Measurements from ENCODE around the gene ZNF845. TPM values are rescaled to one million over a fixed set of nuclear protein-coding genes. Genes with fewer than 3 reads are reported as not detected.
"Not testable (repeated sequence)": the region's sequence is repeated elsewhere in the genome, so short reads cannot be mapped to it uniquely, and the experiment has no call there.

ZNF845 gene
- total and polyA plus RNA-seq, 2 donors from 2014 or later = 1.9 to 9.2 TPM

- Histone ChIP-seq H3K9ac (ENCODE audit: low read length in 3 of 3) (no peak overlapping the region), H3K27ac (ENCODE audit: low read depth in 2 of 2, low read length in 2 of 2) (no peak overlapping the region), H3K4me1 (ENCODE audit: control insufficient read depth in 2 of 3, insufficient read depth in 2 of 3, low read depth in 1 of 3, low read length in 3 of 3) (no peaks in the 10 kb centered on the region), H3K27me3 (ENCODE audit: control insufficient read depth, insufficient read depth, low read length) (no peaks in the 10 kb centered on the region), H3K9me3 (ENCODE audit: control insufficient read depth in 2 of 3, insufficient read depth in 1 of 3, low read length in 3 of 3) (peaks cover 6 to 60% (median 44%) of the 10 kb centered on the region in 3 donors), H3K36me3 (ENCODE audit: control insufficient read depth in 2 of 3, insufficient read depth in 3 of 3, low read length in 3 of 3) (peaks cover 11 to 21% (median 18%) of the 10 kb centered on the region in 3 donors), H3K4me3 (ENCODE audit: low read length in 3 of 3) (no peak overlapping the region)
- intact Hi-C loops (cut with DNase I) = no loop called here
- no peak for TF ChIP-seq CTCF (IDR thresholded peaks at IDR 0.05; ENCODE audit: borderline replicate concordance, extremely low read depth, insufficient read depth)
- no peak for DNase-seq
- FAIRE-seq = no peak
Measured at GRCh38 chr19:53355739-53356138, 22.2 kb downstream of the ZNF845 start.

- Histone ChIP-seq H3K4me1 (ENCODE audit: control insufficient read depth in 2 of 3, insufficient read depth in 2 of 3, low read depth in 1 of 3, low read length in 3 of 3) (no peaks in the 10 kb centered on the region), H3K9ac (ENCODE audit: low read length in 3 of 3) (no peak overlapping the region), H3K4me3 (ENCODE audit: low read length in 3 of 3) (no peak overlapping the region), H3K27ac (ENCODE audit: low read depth in 2 of 2, low read length in 2 of 2) (no peak overlapping the region), H3K36me3 (ENCODE audit: control insufficient read depth in 2 of 3, insufficient read depth in 3 of 3, low read length in 3 of 3) (peaks cover 0 to 2% (median under 1%) of the 10 kb centered on the region in 3 donors), H3K9me3 (ENCODE audit: control insufficient read depth in 2 of 3, insufficient read depth in 1 of 3, low read length in 3 of 3) (peaks cover 0 to 37% (median 25%) of the 10 kb centered on the region in 3 donors), H3K27me3 (ENCODE audit: control insufficient read depth, insufficient read depth, low read length) (no peaks in the 10 kb centered on the region)
- FAIRE-seq (no peak), DNase-seq (no peak)
- no peak for TF ChIP-seq CTCF (IDR thresholded peaks at IDR 0.05; ENCODE audit: borderline replicate concordance, extremely low read depth, insufficient read depth)
- intact Hi-C loops (cut with DNase I) = no loop called here
Measured at GRCh38 chr19:53357821-53358581, 24.5 kb downstream of the ZNF845 start.

- H3K4me1 ChIP-seq (ENCODE audit: control insufficient read depth in 2 of 3, insufficient read depth in 2 of 3, low read depth in 1 of 3, low read length in 3 of 3); DNase-seq; H3K27ac ChIP-seq (ENCODE audit: low read depth in 2 of 2, low read length in 2 of 2); FAIRE-seq; H3K4me3 ChIP-seq (ENCODE audit: low read length in 3 of 3); H3K9ac ChIP-seq (ENCODE audit: low read length in 3 of 3); H3K36me3 ChIP-seq (ENCODE audit: control insufficient read depth in 2 of 3, insufficient read depth in 3 of 3, low read length in 3 of 3); H3K27me3 ChIP-seq (ENCODE audit: control insufficient read depth, insufficient read depth, low read length); intact Hi-C loops (cut with DNase I): not testable (repeated sequence)
- H3K9me3 ChIP-seq (ENCODE audit: control insufficient read depth in 2 of 3, insufficient read depth in 1 of 3, low read length in 3 of 3) = peaks cover 0 to 20% (median 10%) of the 10 kb centered on the region in 3 donors
Measured at GRCh38 chr19:53360056-53360455, 26.5 kb downstream of the ZNF845 start.

- intact Hi-C loops (cut with DNase I) = no loop called here
- H3K27ac ChIP-seq (ENCODE audit: low read depth in 2 of 2, low read length in 2 of 2) = peak within 1 kb of the TSS; percentile 26 to 63
- peak within 1 kb of the TSS; percentile 75 to 89 (median 85) for H3K4me3 ChIP-seq (ENCODE audit: low read length in 3 of 3)
- DNase-seq (peak; percentile 86 to 97 (median 94)), FAIRE-seq (no peak)
- H3K36me3 ChIP-seq (ENCODE audit: control insufficient read depth in 2 of 3, insufficient read depth in 3 of 3, low read length in 3 of 3) = no peaks in the 10 kb centered on the region
- peaks cover 0 to 3% (median 0%) of the 10 kb centered on the region in 3 donors for H3K9me3 ChIP-seq (ENCODE audit: control insufficient read depth in 2 of 3, insufficient read depth in 1 of 3, low read length in 3 of 3)
- peaks cover 0 to 3% (median 0%) of the 10 kb centered on the region in 3 donors for H3K4me1 ChIP-seq (ENCODE audit: control insufficient read depth in 2 of 3, insufficient read depth in 2 of 3, low read depth in 1 of 3, low read length in 3 of 3)
- H3K27me3 ChIP-seq (ENCODE audit: control insufficient read depth, insufficient read depth, low read length) = no peaks in the 10 kb centered on the region
- peak; percentile 1 for TF ChIP-seq CTCF (IDR thresholded peaks at IDR 0.05; ENCODE audit: borderline replicate concordance, extremely low read depth, insufficient read depth)
- H3K9ac ChIP-seq (ENCODE audit: low read length in 3 of 3) = peak within 1 kb of the TSS; percentile 12 to 78 (median 70)
Measured at GRCh38 chr19:53365134-53365898, 31.8 kb downstream of the ZNF845 start, which contains the start of gene ZNF525. Gene ZNF525 (plus strand): TSS chr19:53365705. CDS start chr19:53372282, 6,577 bp downstream.
